NCI-H2196 treated with DMSO at 0.1 percent for 48 hours (cell line): Measurements from ENCODE around the gene SOST.

Source experiments
- DNase-seq: peaks from one replicate; lab custom pipeline; 2025; ENCODE audit not compliant: unreplicated experiment; lab: John Stamatoyannopoulos, UW

SOST gene

DNA sequence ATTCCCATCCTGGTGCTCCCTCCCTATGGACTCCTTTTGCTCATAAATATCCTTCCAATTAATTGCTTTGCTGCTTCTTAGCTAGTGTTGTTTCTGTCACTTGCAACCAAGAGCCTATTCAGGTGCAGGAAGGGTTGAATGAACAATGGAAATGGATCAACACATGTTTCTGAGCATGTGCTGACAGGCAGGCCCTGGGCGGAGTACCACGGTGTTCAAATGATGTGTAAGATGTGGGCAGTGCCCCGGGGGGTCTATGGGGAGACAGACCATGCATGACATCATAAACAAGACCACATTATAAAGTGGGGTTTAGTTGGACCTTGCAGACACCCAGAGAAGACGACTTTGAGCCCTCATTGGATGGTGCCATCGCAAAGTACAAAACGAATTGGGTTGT lies 48.5 kb downstream of the SOST start:
- no peak for DNase-seq

DNA sequence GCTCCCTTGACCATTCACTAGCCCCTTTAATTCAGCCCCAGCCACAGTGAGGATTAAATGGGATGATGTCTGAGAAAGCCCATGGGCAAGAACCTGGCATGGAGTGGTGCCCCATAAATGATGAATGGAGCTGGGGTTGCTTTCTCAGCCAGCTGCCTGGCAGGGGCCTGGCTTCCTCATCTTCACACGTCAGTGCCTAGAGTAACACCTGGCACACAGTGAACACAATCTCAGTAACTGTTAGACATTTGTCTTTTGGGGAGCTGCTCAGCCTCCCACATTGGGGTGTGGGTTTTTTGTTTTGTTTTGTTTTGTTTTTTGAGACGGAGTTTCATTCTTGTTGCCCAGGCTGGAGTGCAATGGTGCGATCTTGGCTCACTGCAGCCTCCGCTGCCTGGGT lies 49.4 kb downstream of the SOST start:
- DNase-seq: no peak

DNA sequence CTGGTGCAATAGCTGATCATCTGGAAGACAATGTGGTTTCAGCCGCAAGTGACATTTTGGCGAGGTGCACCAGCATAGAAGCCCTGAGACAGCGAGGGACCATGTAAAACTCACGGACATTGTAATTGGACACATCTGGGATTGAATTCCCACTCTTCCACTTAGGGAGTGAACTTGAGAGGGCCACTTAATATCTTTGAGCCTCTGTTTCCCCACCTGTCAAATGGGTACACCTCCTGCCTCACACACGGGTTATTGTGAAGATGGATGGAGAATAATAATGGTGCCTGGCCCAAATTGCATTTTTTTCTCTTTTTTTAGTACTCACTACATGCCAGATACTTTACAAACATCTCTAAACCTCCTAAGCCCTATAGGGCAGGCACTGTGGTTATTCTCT lies 51.4 kb downstream of the SOST start:
- no peak for DNase-seq

DNA sequence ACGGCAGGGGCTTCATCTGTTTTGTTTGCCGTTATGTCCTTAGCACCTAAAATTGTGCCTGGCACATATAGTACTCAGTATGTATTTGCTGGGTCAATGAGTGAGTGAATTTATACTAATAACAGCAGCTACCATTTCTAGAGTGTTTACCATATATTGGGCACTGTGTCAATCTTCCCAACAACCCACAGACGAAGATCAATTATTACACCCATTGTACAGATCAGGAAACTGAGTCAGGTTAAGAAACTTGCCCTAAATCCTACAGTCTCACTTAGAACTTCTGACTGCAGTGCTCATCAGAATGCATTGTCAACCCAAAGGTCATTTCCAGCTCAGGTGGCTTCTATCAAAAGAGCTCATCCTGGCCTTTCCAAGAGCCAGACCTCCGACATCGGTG lies 52.4 kb downstream of the SOST start:
- DNase-seq: no peak
